BJ (cell line): ENCODE data around the gene GRK1. TPM values are rescaled to one million over a fixed set of nuclear protein-coding genes. Genes with fewer than 3 reads are reported as not detected.

Experiments used
- CTCF ChIA-PET: fragments of 350-600 bp; formaldehyde crosslinking; extraction: SDS; loops from one replicate; lab custom pipeline; 2021; ENCODE audit warnings: antibody characterized with exemption, inconsistent platforms; lab: Yijun Ruan, JAX
- POLR2A ChIA-PET: fragments of 300-600 bp; sonication (Branson Sonifier 250); formaldehyde crosslinking; extraction: SDS; loops from one replicate; lab custom pipeline; 2021; ENCODE audit warnings: antibody characterized with exemption; lab: Charles Lee
- DNase-seq: peaks from one replicate; pipeline ENCODE4 v3.0.0-alpha.2; 2011; ENCODE audit warnings: low read depth
- H3K27me3 ChIP-seq: 2 replicates; pipeline ENCODE4 v1.6.0; 2011; ENCODE audit warnings: low read length; ENCODE audit not compliant: control insufficient read depth, insufficient read depth
- H3K36me3 ChIP-seq: 2 replicates; pipeline ENCODE4 v1.5.1; 2011; ENCODE audit warnings: low read length; ENCODE audit not compliant: control insufficient read depth, insufficient read depth
- H3K4me3 ChIP-seq: 2 replicates; pipeline ENCODE4 v1.5.1; 2011; ENCODE audit warnings: low read depth, mild to moderate bottlenecking, control low read depth, low read length
- polyA plus RNA-seq: library from polyadenylated mRNA; depleted of rRNA; stranded (reverse); fragments of >200 nt; gene quantifications from 2 replicates; pipeline ENCODE4 v1.2.3, GENCODE V29; 2011
- TF ChIP-seq, protein P1 (sequence below): IDR thresholded peaks from 2 replicates; pipeline ENCODE4 v1.5.1; 2011; ENCODE audit warnings: low read depth, mild to moderate bottlenecking, control low read depth, inconsistent platforms, low read length, moderate library complexity; ENCODE audit not compliant: insufficient read depth

The GRK1 gene
- polyA plus RNA-seq, 1 experiment, result 0.02 TPM

DNA sequence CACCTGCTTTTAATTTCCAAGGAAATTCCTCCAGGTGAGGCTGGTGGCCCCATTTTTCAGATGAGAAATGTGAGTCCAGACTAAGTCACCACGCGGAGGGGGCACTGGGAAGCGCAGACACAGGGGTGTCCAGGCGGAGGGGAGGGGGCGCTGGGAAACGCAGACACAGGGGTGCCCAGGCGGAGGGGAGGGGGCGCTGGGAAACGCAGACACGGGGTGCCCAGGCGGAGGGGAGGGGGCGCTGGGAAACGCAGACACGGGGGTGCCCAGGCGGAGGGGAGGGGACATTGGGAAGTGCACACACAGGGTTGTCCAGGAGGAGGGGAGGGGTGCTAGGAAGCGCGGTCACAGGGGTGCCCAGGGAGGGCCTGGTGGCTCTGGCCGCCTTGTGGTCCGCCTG, 3.5 kb downstream of the GRK1 start:
- no peaks in the 10 kb centered on the region for H3K36me3 ChIP-seq
- no peak overlapping the region for H3K4me3 ChIP-seq
- TF ChIP-seq, protein P1, sequence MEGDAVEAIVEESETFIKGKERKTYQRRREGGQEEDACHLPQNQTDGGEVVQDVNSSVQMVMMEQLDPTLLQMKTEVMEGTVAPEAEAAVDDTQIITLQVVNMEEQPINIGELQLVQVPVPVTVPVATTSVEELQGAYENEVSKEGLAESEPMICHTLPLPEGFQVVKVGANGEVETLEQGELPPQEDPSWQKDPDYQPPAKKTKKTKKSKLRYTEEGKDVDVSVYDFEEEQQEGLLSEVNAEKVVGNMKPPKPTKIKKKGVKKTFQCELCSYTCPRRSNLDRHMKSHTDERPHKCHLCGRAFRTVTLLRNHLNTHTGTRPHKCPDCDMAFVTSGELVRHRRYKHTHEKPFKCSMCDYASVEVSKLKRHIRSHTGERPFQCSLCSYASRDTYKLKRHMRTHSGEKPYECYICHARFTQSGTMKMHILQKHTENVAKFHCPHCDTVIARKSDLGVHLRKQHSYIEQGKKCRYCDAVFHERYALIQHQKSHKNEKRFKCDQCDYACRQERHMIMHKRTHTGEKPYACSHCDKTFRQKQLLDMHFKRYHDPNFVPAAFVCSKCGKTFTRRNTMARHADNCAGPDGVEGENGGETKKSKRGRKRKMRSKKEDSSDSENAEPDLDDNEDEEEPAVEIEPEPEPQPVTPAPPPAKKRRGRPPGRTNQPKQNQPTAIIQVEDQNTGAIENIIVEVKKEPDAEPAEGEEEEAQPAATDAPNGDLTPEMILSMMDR, result no peak
- no peaks in the 10 kb centered on the region for H3K27me3 ChIP-seq
- CTCF ChIA-PET, result interaction anchor here (1.7 kb wide), 1 partner anchor 54 kb away, joined by 5 read pairs; no protein-coding TSS in a partner anchor
- DNase-seq, result no peak
- POLR2A ChIA-PET, result no interaction called here

DNA sequence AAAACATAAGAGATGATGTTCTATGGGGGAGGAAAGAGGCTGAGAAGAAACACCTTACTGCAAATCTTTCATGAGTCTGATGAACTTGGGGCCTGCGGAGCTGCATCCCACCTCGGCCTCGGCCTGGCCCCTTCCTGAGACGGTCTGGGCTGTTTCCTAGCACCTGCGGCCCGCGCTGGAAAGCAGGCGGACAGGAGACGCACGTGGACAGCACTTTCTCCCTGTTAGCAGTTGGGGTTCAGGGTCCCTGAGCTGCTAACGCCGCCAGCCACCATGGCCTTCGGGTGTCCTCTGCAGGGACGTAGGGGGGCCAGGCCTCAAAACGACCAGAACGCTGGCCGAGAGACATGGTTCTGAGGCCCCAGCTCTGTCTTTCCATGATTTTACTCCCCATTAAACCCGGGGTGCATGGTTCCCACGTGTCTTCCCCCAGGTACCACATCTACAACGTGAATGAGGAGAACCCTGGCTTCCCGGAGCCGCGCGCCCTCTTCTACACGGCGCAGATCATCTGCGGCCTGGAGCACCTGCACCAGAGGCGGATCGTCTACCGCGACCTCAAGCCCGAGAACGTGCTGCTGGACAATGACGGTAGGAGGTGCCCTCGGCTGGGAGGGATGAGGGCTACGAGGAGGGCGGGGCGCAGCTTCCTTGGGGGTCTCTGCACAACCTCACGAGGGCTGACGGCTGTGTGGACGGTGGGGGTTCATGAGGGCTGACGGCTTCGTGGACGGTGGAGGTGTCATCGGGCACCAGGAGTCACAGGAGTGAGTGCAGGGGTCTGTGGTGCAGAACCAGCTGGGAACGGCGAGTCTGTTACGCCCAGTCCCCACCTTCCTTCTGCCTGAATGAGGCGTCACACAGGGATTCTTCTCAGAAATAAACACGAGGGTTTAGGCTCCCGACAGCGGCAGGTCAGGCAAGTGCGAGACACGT, 4.3 kb downstream of the GRK1 start:
- ChIA-PET CTCF (interaction anchor here (1.7 kb wide), 1 partner anchor 53 kb away, joined by 5 read pairs; no protein-coding TSS in a partner anchor), POLR2A (no interaction called here)
- TF ChIP-seq, protein P1, result no peak
- H3K4me3 ChIP-seq, result no peak overlapping the region
- H3K27me3 ChIP-seq, result no peaks in the 10 kb centered on the region
- no peak for DNase-seq
- no peaks in the 10 kb centered on the region for H3K36me3 ChIP-seq

- ChIA-PET POLR2A (no interaction called here), CTCF (interaction anchor here (1.7 kb wide), 1 partner anchor 52 kb away, joined by 5 read pairs; no protein-coding TSS in a partner anchor)
Measured at GRCh38 chr13:113672002-113672651, 5.1 kb downstream of the GRK1 start.

GRCh38 chr13:113722921-113723320, 55.9 kb downstream of the GRK1 start:
- POLR2A ChIA-PET, result no interaction called here
- Histone ChIP-seq H3K36me3 (no peaks in the 10 kb centered on the region), H3K27me3 (peaks cover 2% of the 10 kb centered on the region), H3K4me3 (no peak overlapping the region)
- TF ChIP-seq, protein P1, result no peak
- CTCF ChIA-PET, result interaction anchor here (1.0 kb wide), 1 partner anchor 62 kb away, joined by 3 read pairs; no protein-coding TSS in a partner anchor
- DNase-seq, result no peak

More at GRCh38 chr13:113672002-113672651, 5.1 kb downstream of the GRK1 start:
- H3K27me3 ChIP-seq, result no peaks in the 10 kb centered on the region
- no peak for DNase-seq
- no peaks in the 10 kb centered on the region for H3K36me3 ChIP-seq
- TF ChIP-seq, protein P1, result no peak
- no peak overlapping the region for H3K4me3 ChIP-seq
